ENCODE data around the gene PDGFRA.

PDGFRA gene

GRCh38 chr4:54256491-54257486, 27.7 kb downstream of the PDGFRA start:
- no peak for DNase-seq (ENCODE audit: low read depth)

GRCh38 chr4:54265366-54265765, 36.3 kb downstream of the PDGFRA start:
- DNase-seq (ENCODE audit: low read depth), result no peak

- no peak for DNase-seq (ENCODE audit: low read depth)
Observed at GRCh38 chr4:54268151-54268550, 39.1 kb downstream of the PDGFRA start.

- no peak for DNase-seq (ENCODE audit: low read depth)
Observed at GRCh38 chr4:54271464-54271863, 42.4 kb downstream of the PDGFRA start.

GRCh38 chr4:54272051-54272450, 43.0 kb downstream of the PDGFRA start:
- no peak for DNase-seq (ENCODE audit: low read depth)

- no peak for DNase-seq (ENCODE audit: low read depth)
Observed at GRCh38 chr4:54274264-54274663, 45.2 kb downstream of the PDGFRA start.

GRCh38 chr4:54274795-54275665, 45.9 kb downstream of the PDGFRA start:
- no peak for DNase-seq (ENCODE audit: low read depth)

GRCh38 chr4:54276641-54277430, 47.7 kb downstream of the PDGFRA start:
- no peak for DNase-seq (ENCODE audit: low read depth)

GRCh38 chr4:54277691-54278090, 48.6 kb downstream of the PDGFRA start:
- DNase-seq (ENCODE audit: low read depth), result no peak

GRCh38 chr4:54278216-54278615, 49.1 kb downstream of the PDGFRA start:
- DNase-seq (ENCODE audit: low read depth), result no peak

- DNase-seq (ENCODE audit: low read depth), result no peak
Observed at GRCh38 chr4:54281054-54281766, 52.1 kb downstream of the PDGFRA start.

GRCh38 chr4:54282837-54283236, 53.7 kb downstream of the PDGFRA start:
- no peak for DNase-seq (ENCODE audit: low read depth)

GRCh38 chr4:54289316-54289715, 60.2 kb downstream of the PDGFRA start:
- DNase-seq (ENCODE audit: low read depth), result no peak

- no peak for DNase-seq (ENCODE audit: low read depth)
Observed at GRCh38 chr4:54290980-54291379, 61.9 kb downstream of the PDGFRA start.

- DNase-seq (ENCODE audit: low read depth), result no peak
Observed at GRCh38 chr4:54296548-54297203, 67.6 kb downstream of the PDGFRA start.

- no peak for DNase-seq (ENCODE audit: low read depth)
Observed at GRCh38 chr4:54308110-54308509, 79.0 kb downstream of the PDGFRA start.

- DNase-seq (ENCODE audit: low read depth), result no peak
Observed at GRCh38 chr4:54315561-54316538, 86.8 kb downstream of the PDGFRA start.

GRCh38 chr4:54317690-54318089, 88.6 kb downstream of the PDGFRA start:
- DNase-seq (ENCODE audit: low read depth), result no peak

GRCh38 chr4:54318904-54319303, 89.8 kb downstream of the PDGFRA start:
- DNase-seq (ENCODE audit: low read depth), result no peak

Measured in stimulated activated CD4-positive, alpha-beta T cell treated with anti-CD3 and anti-CD28 coated beads, Interleukin-2, amount 100 ng/mL, for 4 hours (primary cell).